Measurements from ENCODE around the gene OR1I1. TPM values are rescaled to one million over a fixed set of nuclear protein-coding genes. Genes with fewer than 3 reads are reported as not detected.
A peak's percentile ranks its signal among the peaks of the same experiment; 100 is the strongest.

OR1I1 gene
- total and polyA plus RNA-seq, 4 donors: 0.05 to 0.09 TPM; not detected in 2

- H3K36me3 ChIP-seq (ENCODE audit: control insufficient read depth, insufficient read depth, low read length): peaks cover 13% of the 10 kb centered on the region
- WGBS (ENCODE audit: insufficient coverage): 100% methylated on average over 3 of the region's 3 CpGs
- H3K4me1 ChIP-seq (ENCODE audit: control insufficient read depth, insufficient read depth, low read length): peaks cover 20% of the 10 kb centered on the region
- H3K9me3 ChIP-seq (ENCODE audit: control insufficient read depth, insufficient read depth, low read length): peaks cover 2% of the 10 kb centered on the region
- DNase-seq (ENCODE audit: low read depth in 4 of 6, low spot score in 6 of 6): no peak
- no peak overlapping the region for H3K4me3 ChIP-seq (ENCODE audit: low read depth, low read length)
- H3K27me3 ChIP-seq (ENCODE audit: control insufficient read depth, insufficient read depth, low read length): peaks cover 12% of the 10 kb centered on the region
- H3K27ac ChIP-seq (ENCODE audit: low read depth, low read length): no peak overlapping the region
Observed at GRCh38 chr19:15105044-15105443, 23.0 kb downstream of the OR1I1 start.

GRCh38 chr19:15107061-15108010 is 25.3 kb downstream of the OR1I1 start, which contains the start of gene SYDE1:
SYDE1 (plus strand) TSS chr19:15107401; CDS start chr19:15107434, 33 bp downstream.
- peaks cover 12% of the 10 kb centered on the region for H3K27me3 ChIP-seq (ENCODE audit: control insufficient read depth, insufficient read depth, low read length)
- H3K4me1 ChIP-seq (ENCODE audit: control insufficient read depth, insufficient read depth, low read length): peaks cover 20% of the 10 kb centered on the region
- peaks cover 34% of the 10 kb centered on the region for H3K36me3 ChIP-seq (ENCODE audit: control insufficient read depth, insufficient read depth, low read length)
- WGBS (ENCODE audit: insufficient coverage): 1% methylated on average over 66 of the region's 78 CpGs
- peak in 2 of 6 donors; percentile 29 to 75 for DNase-seq (ENCODE audit: low read depth in 4 of 6, low spot score in 6 of 6)
- H3K27ac ChIP-seq (ENCODE audit: low read depth, low read length): peak within 1 kb of the TSS; percentile 82
- peaks cover 2% of the 10 kb centered on the region for H3K9me3 ChIP-seq (ENCODE audit: control insufficient read depth, insufficient read depth, low read length)
- peak within 1 kb of the TSS; percentile 78 for H3K4me3 ChIP-seq (ENCODE audit: low read depth, low read length)

GRCh38 chr19:15108145-15108844 is 26.3 kb downstream of the OR1I1 start:
- H3K27me3 ChIP-seq (ENCODE audit: control insufficient read depth, insufficient read depth, low read length): peaks cover 12% of the 10 kb centered on the region
- H3K4me1 ChIP-seq (ENCODE audit: control insufficient read depth, insufficient read depth, low read length): peaks cover 20% of the 10 kb centered on the region
- peak overlapping the region; percentile 78 for H3K4me3 ChIP-seq (ENCODE audit: low read depth, low read length)
- peaks cover 44% of the 10 kb centered on the region for H3K36me3 ChIP-seq (ENCODE audit: control insufficient read depth, insufficient read depth, low read length)
- peaks cover 2% of the 10 kb centered on the region for H3K9me3 ChIP-seq (ENCODE audit: control insufficient read depth, insufficient read depth, low read length)
- peak in 1 of 6 donors; percentile 23 for DNase-seq (ENCODE audit: low read depth in 4 of 6, low spot score in 6 of 6)
- H3K27ac ChIP-seq (ENCODE audit: low read depth, low read length): peak overlapping the region; percentile 82
- WGBS (ENCODE audit: insufficient coverage): 77% methylated on average over 6 of the region's 10 CpGs

GRCh38 chr19:15108845-15109767 is 27.1 kb downstream of the OR1I1 start:
- Histone ChIP-seq H3K9me3 (ENCODE audit: control insufficient read depth, insufficient read depth, low read length) (peaks cover 2% of the 10 kb centered on the region), H3K27me3 (ENCODE audit: control insufficient read depth, insufficient read depth, low read length) (peaks cover 12% of the 10 kb centered on the region), H3K36me3 (ENCODE audit: control insufficient read depth, insufficient read depth, low read length) (peaks cover 52% of the 10 kb centered on the region), H3K4me1 (ENCODE audit: control insufficient read depth, insufficient read depth, low read length) (peaks cover 20% of the 10 kb centered on the region), H3K27ac (ENCODE audit: low read depth, low read length) (no peak overlapping the region), H3K4me3 (ENCODE audit: low read depth, low read length) (no peak overlapping the region)
- DNase-seq (ENCODE audit: low read depth in 4 of 6, low spot score in 6 of 6): no peak
- 83% methylated on average over 19 of the region's 21 CpGs for WGBS (ENCODE audit: insufficient coverage)

GRCh38 chr19:15109768-15110417 is 27.9 kb downstream of the OR1I1 start:
- 93% methylated on average over 48 of the region's 49 CpGs for WGBS (ENCODE audit: insufficient coverage)
- peaks cover 12% of the 10 kb centered on the region for H3K27me3 ChIP-seq (ENCODE audit: control insufficient read depth, insufficient read depth, low read length)
- no peaks in the 10 kb centered on the region for H3K9me3 ChIP-seq (ENCODE audit: control insufficient read depth, insufficient read depth, low read length)
- H3K4me3 ChIP-seq (ENCODE audit: low read depth, low read length): no peak overlapping the region
- no peak overlapping the region for H3K27ac ChIP-seq (ENCODE audit: low read depth, low read length)
- DNase-seq (ENCODE audit: low read depth in 4 of 6, low spot score in 6 of 6): no peak
- H3K4me1 ChIP-seq (ENCODE audit: control insufficient read depth, insufficient read depth, low read length): peaks cover 20% of the 10 kb centered on the region
- H3K36me3 ChIP-seq (ENCODE audit: control insufficient read depth, insufficient read depth, low read length): peaks cover 60% of the 10 kb centered on the region

- 88% methylated on average over 16 of the region's 17 CpGs for WGBS (ENCODE audit: insufficient coverage)
Observed at GRCh38 chr19:15110418-15110815, 28.4 kb downstream of the OR1I1 start.

GRCh38 chr19:15111758-15112157 is 29.7 kb downstream of the OR1I1 start:
- H3K9me3 ChIP-seq (ENCODE audit: control insufficient read depth, insufficient read depth, low read length): no peaks in the 10 kb centered on the region
- peaks cover 12% of the 10 kb centered on the region for H3K27me3 ChIP-seq (ENCODE audit: control insufficient read depth, insufficient read depth, low read length)
- DNase-seq (ENCODE audit: low read depth in 4 of 6, low spot score in 6 of 6): no peak
- 100% methylated on average over 1 of the region's 1 CpG for WGBS (ENCODE audit: insufficient coverage)
- H3K36me3 ChIP-seq (ENCODE audit: control insufficient read depth, insufficient read depth, low read length): peaks cover 79% of the 10 kb centered on the region
- no peak overlapping the region for H3K4me3 ChIP-seq (ENCODE audit: low read depth, low read length)
- peaks cover 31% of the 10 kb centered on the region for H3K4me1 ChIP-seq (ENCODE audit: control insufficient read depth, insufficient read depth, low read length)
- H3K27ac ChIP-seq (ENCODE audit: low read depth, low read length): no peak overlapping the region

More at GRCh38 chr19:15110418-15110815, 28.4 kb downstream of the OR1I1 start:
- Histone ChIP-seq H3K9me3 (ENCODE audit: control insufficient read depth, insufficient read depth, low read length) (no peaks in the 10 kb centered on the region), H3K27ac (ENCODE audit: low read depth, low read length) (no peak overlapping the region), H3K4me1 (ENCODE audit: control insufficient read depth, insufficient read depth, low read length) (peaks cover 26% of the 10 kb centered on the region), H3K36me3 (ENCODE audit: control insufficient read depth, insufficient read depth, low read length) (peaks cover 65% of the 10 kb centered on the region), H3K27me3 (ENCODE audit: control insufficient read depth, insufficient read depth, low read length) (peaks cover 12% of the 10 kb centered on the region), H3K4me3 (ENCODE audit: low read depth, low read length) (no peak overlapping the region)
- DNase-seq (ENCODE audit: low read depth in 4 of 6, low spot score in 6 of 6): no peak

- WGBS (ENCODE audit: insufficient coverage): 96% methylated on average over 10 of the region's 11 CpGs
- Histone ChIP-seq H3K4me1 (ENCODE audit: control insufficient read depth, insufficient read depth, low read length) (peaks cover 29% of the 10 kb centered on the region), H3K9me3 (ENCODE audit: control insufficient read depth, insufficient read depth, low read length) (no peaks in the 10 kb centered on the region), H3K36me3 (ENCODE audit: control insufficient read depth, insufficient read depth, low read length) (peaks cover 85% of the 10 kb centered on the region), H3K27ac (ENCODE audit: low read depth, low read length) (no peak overlapping the region), H3K27me3 (ENCODE audit: control insufficient read depth, insufficient read depth, low read length) (peaks cover 10% of the 10 kb centered on the region), H3K4me3 (ENCODE audit: low read depth, low read length) (no peak overlapping the region)
- no peak for DNase-seq (ENCODE audit: low read depth in 4 of 6, low spot score in 6 of 6)
Observed at GRCh38 chr19:15112385-15112784, 30.4 kb downstream of the OR1I1 start.
